Measurements from ENCODE around the gene HOXA6. TPM values are rescaled to one million over a fixed set of nuclear protein-coding genes. Genes with fewer than 3 reads are reported as not detected.
A peak's percentile ranks its signal among the peaks of the same experiment; 100 is the strongest.

HOXA6 gene
- total and polyA plus RNA-seq, 2 donors (not counting 1 experiment from before 2014, with no cell fraction given), result 0.18 to 0.49 TPM

DNA sequence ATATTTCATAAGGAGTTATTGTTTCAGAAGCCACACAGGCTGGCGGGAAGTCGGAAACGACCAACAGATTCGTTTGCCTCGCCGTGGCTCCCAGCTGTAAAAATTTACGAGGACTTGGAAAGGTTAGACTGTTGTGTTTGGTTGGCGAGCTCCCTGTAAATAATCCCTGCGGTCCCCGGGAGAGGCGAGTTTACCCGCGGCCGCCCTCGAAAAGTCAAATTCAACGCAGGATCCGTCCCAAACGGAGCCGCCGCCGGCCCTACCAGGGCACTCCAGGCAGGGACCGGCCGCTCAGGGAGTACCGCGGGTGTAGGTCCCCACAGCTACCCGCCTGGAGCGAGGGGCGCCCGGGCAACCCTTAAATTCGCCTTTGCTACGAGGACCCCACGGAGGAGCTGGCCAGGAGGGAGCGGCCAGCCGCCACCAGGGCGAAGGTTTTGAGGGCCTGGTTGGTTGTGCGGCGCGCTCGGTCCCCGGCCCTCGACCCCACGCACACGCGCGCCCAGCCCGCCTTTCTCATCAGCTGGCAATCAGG lies 18.5 kb upstream of the HOXA6 start:
- Histone ChIP-seq H3K4me3 (ENCODE audit: control extremely low read depth in 1 of 5, extremely low read depth in 1 of 5, insufficient read depth in 1 of 5, low read depth in 2 of 5, low read length in 4 of 5) (peak overlapping the region in 1 of 5 experiments; percentile 5), H3K27me3 (replicated peaks in 1 of 4; ENCODE audit: control extremely low read depth in 1 of 4, control insufficient read depth in 3 of 4, insufficient read depth in 4 of 4, low read length in 3 of 4) (peaks cover 0 to 94% (median 80%) of the 10 kb centered on the region in 4 experiments), H3K9me3 (ENCODE audit: control extremely low read depth in 1 of 3, control insufficient read depth in 2 of 3, insufficient read depth in 1 of 3, low read length in 2 of 3) (peaks cover 0 to 76% (median 18%) of the 10 kb centered on the region in 3 donors), H4K20me1 (ENCODE audit: control insufficient read depth, insufficient read depth, low read length, poor library complexity, severe bottlenecking) (peaks cover 4% of the 10 kb centered on the region), H3K9ac (ENCODE audit: low read length) (no peak overlapping the region), H2AFZ (ENCODE audit: insufficient read depth, low read depth, low read length, poor library complexity, severe bottlenecking) (no peak overlapping the region), H3K36me3 (replicated peaks in 1 of 2; ENCODE audit: control extremely low read depth in 1 of 2, control insufficient read depth in 1 of 2, extremely low read depth in 1 of 2, insufficient read depth in 2 of 2, low read length in 1 of 2) (no peaks in the 10 kb centered on the region), H3K4me1 (ENCODE audit: control insufficient read depth in 2 of 2, insufficient read depth in 2 of 2, low read length in 2 of 2) (peaks cover 41 to 55% of the 10 kb centered on the region in 2 donors), H3K4me2 (replicated peaks; ENCODE audit: low read depth, low read length, poor library complexity, severe bottlenecking) (no peak overlapping the region), H3K27ac (ENCODE audit: low read length in 2 of 2) (no peak overlapping the region), H3K79me2 (ENCODE audit: control insufficient read depth, insufficient read depth, low read length) (no peaks in the 10 kb centered on the region)
- ATAC-seq (ENCODE audit: low read depth) (no peak), DNase-seq (peak; percentile 33)
- Mint-ChIP-seq H3K4me1 (peaks cover 20% of the 10 kb centered on the region), H3K27ac (peak overlapping the region; percentile 74), H3K27me3 (peaks cover 60% of the 10 kb centered on the region), H3K4me3 (no peak overlapping the region), H3K9me3 (ENCODE audit: insufficient read depth) (no peaks in the 10 kb centered on the region)
- POLR2A ChIA-PET, result interaction anchor here (1.1 kb wide), 1 partner anchor 11 kb away, joined by 5 read pairs; no protein-coding TSS in a partner anchor
- intact Hi-C loops (cut with micrococcal nuclease), result loop anchor here (10.0 kb wide), 2 partner anchors 891 to 971 kb away; no protein-coding TSS in a partner anchor
- TF ChIP-seq EZH2 (IDR thresholded peaks at IDR 0.05; ENCODE audit: borderline replicate concordance, insufficient read depth, low read depth, low read length, poor library complexity, severe bottlenecking), result no peak
- TF ChIP-seq, protein P1, sequence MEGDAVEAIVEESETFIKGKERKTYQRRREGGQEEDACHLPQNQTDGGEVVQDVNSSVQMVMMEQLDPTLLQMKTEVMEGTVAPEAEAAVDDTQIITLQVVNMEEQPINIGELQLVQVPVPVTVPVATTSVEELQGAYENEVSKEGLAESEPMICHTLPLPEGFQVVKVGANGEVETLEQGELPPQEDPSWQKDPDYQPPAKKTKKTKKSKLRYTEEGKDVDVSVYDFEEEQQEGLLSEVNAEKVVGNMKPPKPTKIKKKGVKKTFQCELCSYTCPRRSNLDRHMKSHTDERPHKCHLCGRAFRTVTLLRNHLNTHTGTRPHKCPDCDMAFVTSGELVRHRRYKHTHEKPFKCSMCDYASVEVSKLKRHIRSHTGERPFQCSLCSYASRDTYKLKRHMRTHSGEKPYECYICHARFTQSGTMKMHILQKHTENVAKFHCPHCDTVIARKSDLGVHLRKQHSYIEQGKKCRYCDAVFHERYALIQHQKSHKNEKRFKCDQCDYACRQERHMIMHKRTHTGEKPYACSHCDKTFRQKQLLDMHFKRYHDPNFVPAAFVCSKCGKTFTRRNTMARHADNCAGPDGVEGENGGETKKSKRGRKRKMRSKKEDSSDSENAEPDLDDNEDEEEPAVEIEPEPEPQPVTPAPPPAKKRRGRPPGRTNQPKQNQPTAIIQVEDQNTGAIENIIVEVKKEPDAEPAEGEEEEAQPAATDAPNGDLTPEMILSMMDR (IDR thresholded peaks at IDR 0.05), result no peak
- 7% methylated on average over 46 of the region's 46 CpGs for WGBS (ENCODE audit: insufficient coverage)
- CTCF ChIA-PET, result interaction anchor here (1.2 to 1.5 kb wide), 2 partner anchors 30 to 33 kb away, joined by 4 to 6 read pairs; no protein-coding TSS in a partner anchor

All from B cell (primary cell).